Neural progenitor cell (in vitro differentiated cells): ENCODE results near the gene SND1.

Experiments used
- CTCF ChIP-seq: fragments of 200-600 bp; sonication (generic); IDR thresholded peaks from 2 replicates; pipeline ENCODE4 v1.5.1; 2017; ENCODE audit warnings: antibody characterized with exemption, mild to moderate bottlenecking
- EZH2phosphoT487 ChIP-seq: fragments of 200-600 bp; sonication (generic); IDR thresholded peaks from 2 replicates; pipeline ENCODE4 v1.6.1; 2017; ENCODE audit warnings: antibody characterized with exemption

- TF ChIP-seq CTCF, result no peak
- TF ChIP-seq EZH2phosphoT487, result no peak
These were observed 260.9 kb downstream of the SND1 start for GRCh38 chr7:127912901-127913300.
